ENCODE results near the gene RPAP2. TPM values are rescaled to one million over a fixed set of nuclear protein-coding genes. Genes with fewer than 3 reads are reported as not detected.
"Not testable (repeated sequence)": the region's sequence is repeated elsewhere in the genome, so short reads cannot be mapped to it uniquely, and the experiment has no call there.

RPAP2 gene
- 10 to 100 TPM; 33.4 to 39.0 TPM for total RNA-seq

DNA sequence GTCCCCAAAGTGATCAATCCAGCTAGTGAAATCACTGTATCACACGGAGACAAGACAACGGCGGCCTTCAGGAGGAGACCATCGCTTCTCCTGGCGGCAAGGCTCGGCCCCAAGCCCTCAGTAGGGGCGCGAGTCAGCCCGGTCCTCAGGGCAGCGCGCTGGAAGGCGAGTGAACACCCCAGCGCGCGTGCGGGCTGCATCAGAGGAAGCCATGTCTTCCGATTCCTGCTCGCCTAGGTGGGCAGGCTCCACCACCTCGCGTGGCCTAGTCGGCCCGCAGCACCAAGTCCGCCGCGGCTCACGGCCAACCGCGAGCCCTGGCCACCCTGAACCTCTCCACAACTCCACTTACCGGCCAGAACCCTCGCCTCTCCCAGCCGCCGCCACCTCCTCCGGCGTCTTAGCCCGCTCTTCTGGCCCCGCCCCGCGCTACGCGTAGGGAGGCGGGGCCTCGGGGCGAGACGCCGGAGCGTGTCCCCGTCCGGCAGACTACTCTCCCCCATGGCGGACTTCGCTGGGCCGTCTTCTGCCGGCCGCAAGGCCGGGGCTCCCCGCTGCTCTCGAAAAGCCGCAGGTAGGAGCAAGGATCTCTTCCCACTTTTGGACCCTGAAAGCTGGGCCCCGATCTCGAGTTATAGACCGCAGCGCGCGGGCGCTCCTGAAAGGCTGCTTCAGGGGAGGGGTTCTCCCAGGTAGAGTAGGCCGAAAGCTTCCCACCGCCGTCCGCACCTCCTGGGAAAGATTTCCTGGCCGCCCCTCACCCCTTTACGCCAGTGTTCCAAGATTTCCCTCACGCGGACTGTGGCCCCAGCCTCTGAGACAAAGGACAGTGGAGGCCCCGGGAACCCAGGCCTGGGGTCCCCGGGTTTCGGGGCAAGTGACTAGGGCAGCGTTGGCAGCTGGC, at the start of gene RPAP2, which contains the start of gene GLMN:
TSS of gene RPAP2 (plus strand) at position 487 of the 904 bp plus-strand sequence. CDS start at position 502, 15 bp downstream.
TSS of gene GLMN (minus strand) at position 415 of the 904 bp plus-strand sequence. CDS start 988 bp downstream, outside the sequence.
- intact Hi-C loops (cut with DNase I, micrococcal nuclease) = loop anchor here in 1 of 2 experiments (1.0 to 10.0 kb wide), 8 partner anchors 186 to 1277 kb away; partner anchors contain the start of genes BTBD8, CDC7, RPL5 and ZNF644
- peak within 1 kb of the TSS; percentile 84 for H3K4me3 Mint-ChIP-seq
- POLR2A ChIA-PET = interaction anchor here (0.6 to 0.9 kb wide), 4 partner anchors 22 to 186 kb away, joined by 3 to 5 read pairs (median 4); no protein-coding TSS in a partner anchor
- DNase-seq (peak; percentile 83), ATAC-seq (peak; percentile 98)
- CTCF ChIA-PET = interaction anchor here (0.9 to 4.6 kb wide), 7 partner anchors 10 to 301 kb away, joined by 3 to 27 read pairs (median 4); partner anchors contain the start of gene GFI1
- H3K27ac Mint-ChIP-seq = peak within 1 kb of the TSS; percentile 94
- peaks cover 31% of the 10 kb centered on the region for H3K4me1 Mint-ChIP-seq
- peaks cover 33% of the 10 kb centered on the region for H3K36me3 Mint-ChIP-seq (ENCODE audit: low read depth)
- H3K9me3 Mint-ChIP-seq (ENCODE audit: low read depth) = no peaks in the 10 kb centered on the region
- no peaks in the 10 kb centered on the region for H3K27me3 Mint-ChIP-seq

DNA sequence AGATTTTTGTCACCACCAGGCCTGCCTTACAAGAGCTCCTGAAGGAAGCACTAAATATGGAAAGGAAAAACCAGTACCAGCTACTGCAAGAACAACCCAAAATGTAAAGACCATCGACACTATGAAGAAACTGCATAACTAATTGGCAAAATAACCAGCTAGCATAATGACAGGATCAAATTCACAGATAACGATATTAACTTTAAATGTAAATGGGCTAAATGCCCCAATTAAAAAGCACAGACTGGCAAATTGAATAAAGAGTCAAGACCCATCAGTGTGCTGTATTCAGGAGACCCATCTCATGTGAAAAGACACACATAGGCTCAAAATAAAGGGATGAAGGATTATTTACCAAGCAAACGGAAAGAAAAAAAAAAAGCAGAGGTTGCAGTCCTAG, 44.1 kb upstream of the RPAP2 start:
- not testable (repeated sequence) for H3K4me1 Mint-ChIP-seq, ATAC-seq, H3K27ac Mint-ChIP-seq, H3K4me3 Mint-ChIP-seq, H3K27me3 Mint-ChIP-seq, DNase-seq
- intact Hi-C loops (cut with DNase I, micrococcal nuclease) = loop anchor here in 1 of 2 experiments (5.0 kb wide), 1 partner anchor 38 kb away; no protein-coding TSS in a partner anchor
- Mint-ChIP-seq H3K36me3 (ENCODE audit: low read depth) (peaks cover 74% of the 10 kb centered on the region), H3K9me3 (ENCODE audit: low read depth) (peaks cover 10% of the 10 kb centered on the region)
- ChIA-PET CTCF (interaction anchor here (0.6 kb wide), 1 partner anchor 354 kb away, joined by 4 read pairs; no protein-coding TSS in a partner anchor), POLR2A (interaction anchor here (0.6 kb wide), 2 partner anchors 174 to 232 kb away, joined by 3 to 11 read pairs; partner anchors contain the start of gene BTBD8)

GRCh38 chr1:92259350-92259749, 39.5 kb upstream of the RPAP2 start:
- intact Hi-C loops (cut with DNase I, micrococcal nuclease) = no loop called here
- ChIA-PET POLR2A (no interaction called here), CTCF (no interaction called here)
- H3K4me3 Mint-ChIP-seq = no peak overlapping the region
- no peaks in the 10 kb centered on the region for H3K27me3 Mint-ChIP-seq
- peaks cover 3% of the 10 kb centered on the region for H3K4me1 Mint-ChIP-seq
- H3K27ac Mint-ChIP-seq = no peak overlapping the region
- H3K9me3 Mint-ChIP-seq (ENCODE audit: low read depth) = peaks cover 10% of the 10 kb centered on the region
- DNase-seq (no peak), ATAC-seq (no peak)
- H3K36me3 Mint-ChIP-seq (ENCODE audit: low read depth) = peaks cover 86% of the 10 kb centered on the region

DNA sequence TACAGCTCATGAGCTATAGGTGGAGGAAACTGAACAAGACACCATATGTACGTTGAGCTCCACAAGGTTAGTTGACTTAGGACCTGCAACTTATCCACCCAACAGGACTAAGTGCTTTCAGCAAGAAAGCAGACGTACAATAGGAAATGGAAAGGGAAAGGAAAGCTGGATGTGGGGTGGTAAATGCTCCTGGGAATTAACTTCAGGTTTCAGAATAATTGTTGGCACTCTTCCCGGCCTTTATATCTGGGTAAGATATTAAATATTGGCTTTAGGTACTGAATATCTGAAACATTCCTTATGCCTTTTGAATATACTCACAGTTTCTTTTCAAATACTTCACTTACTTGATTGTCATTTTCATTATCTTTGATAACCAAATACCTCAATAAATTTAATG, 36.3 kb upstream of the RPAP2 start:
- CTCF ChIA-PET = no interaction called here
- no peaks in the 10 kb centered on the region for H3K27me3 Mint-ChIP-seq
- no peak for ATAC-seq
- H3K36me3 Mint-ChIP-seq (ENCODE audit: low read depth) = peaks cover 61% of the 10 kb centered on the region
- POLR2A ChIA-PET = interaction anchor here (0.7 kb wide), 1 partner anchor 16 kb away, joined by 3 read pairs; no protein-coding TSS in a partner anchor
- H3K27ac Mint-ChIP-seq = no peak overlapping the region
- intact Hi-C loops (cut with DNase I, micrococcal nuclease) = no loop called here
- H3K4me1 Mint-ChIP-seq = peaks cover 3% of the 10 kb centered on the region
- H3K4me3 Mint-ChIP-seq = no peak overlapping the region
- no peak for DNase-seq
- no peaks in the 10 kb centered on the region for H3K9me3 Mint-ChIP-seq (ENCODE audit: low read depth)

DNA sequence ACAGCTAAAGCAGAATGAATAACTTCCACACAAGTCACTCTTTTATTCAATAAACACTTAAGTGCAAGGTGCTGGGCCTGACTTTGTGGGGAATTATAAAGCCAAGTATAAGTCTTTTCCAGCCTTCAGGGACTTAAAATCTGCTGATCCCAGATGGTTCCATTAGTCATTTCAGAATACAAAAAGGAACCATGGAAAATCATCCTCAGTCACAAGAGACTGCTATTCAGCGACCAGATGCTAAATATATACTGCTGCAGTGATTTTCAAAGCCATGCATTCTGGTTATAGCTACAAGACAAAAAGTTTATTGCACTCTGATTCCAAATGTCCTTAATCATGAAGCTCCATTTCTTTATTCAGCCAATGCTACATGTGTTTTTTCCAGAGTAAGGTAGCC, 25.8 kb upstream of the RPAP2 start:
- CTCF ChIA-PET = interaction anchor here (0.6 to 1.0 kb wide), 2 partner anchors 46 to 353 kb away, joined by 3 read pairs; no protein-coding TSS in a partner anchor
- Mint-ChIP-seq H3K27me3 (no peaks in the 10 kb centered on the region), H3K4me3 (no peak overlapping the region), H3K36me3 (ENCODE audit: low read depth) (peaks cover 48% of the 10 kb centered on the region), H3K9me3 (ENCODE audit: low read depth) (no peaks in the 10 kb centered on the region), H3K27ac (no peak overlapping the region), H3K4me1 (peaks cover 2% of the 10 kb centered on the region)
- ATAC-seq (no peak), DNase-seq (no peak)
- POLR2A ChIA-PET = interaction anchor here (0.6 kb wide), 1 partner anchor 206 kb away, joined by 3 read pairs; no protein-coding TSS in a partner anchor
- intact Hi-C loops (cut with DNase I, micrococcal nuclease) = no loop called here

- DNase-seq (no peak), ATAC-seq (no peak)
- Mint-ChIP-seq H3K4me1 (peaks cover 2% of the 10 kb centered on the region), H3K9me3 (ENCODE audit: low read depth) (no peaks in the 10 kb centered on the region), H3K27ac (no peak overlapping the region), H3K27me3 (no peaks in the 10 kb centered on the region), H3K4me3 (no peak overlapping the region), H3K36me3 (ENCODE audit: low read depth) (peaks cover 53% of the 10 kb centered on the region)
- intact Hi-C loops (cut with DNase I, micrococcal nuclease) = no loop called here
- ChIA-PET CTCF (no interaction called here), POLR2A (no interaction called here)
Observed at GRCh38 chr1:92274939-92275338, 23.9 kb upstream of the RPAP2 start.

GRCh38 chr1:92276082-92276481, 22.8 kb upstream of the RPAP2 start:
- POLR2A ChIA-PET = interaction anchor here (0.6 kb wide), 1 partner anchor 700 kb away, joined by 3 read pairs; no protein-coding TSS in a partner anchor
- CTCF ChIA-PET = interaction anchor here (1.1 kb wide), 1 partner anchor 9 kb away, joined by 3 read pairs; no protein-coding TSS in a partner anchor
- ATAC-seq = no peak
- Mint-ChIP-seq H3K27me3 (no peaks in the 10 kb centered on the region), H3K4me1 (peaks cover 2% of the 10 kb centered on the region), H3K4me3 (no peak overlapping the region), H3K36me3 (ENCODE audit: low read depth) (peaks cover 60% of the 10 kb centered on the region), H3K9me3 (ENCODE audit: low read depth) (no peaks in the 10 kb centered on the region), H3K27ac (no peak overlapping the region)
- intact Hi-C loops (cut with DNase I, micrococcal nuclease) = no loop called here
- DNase-seq = no peak

DNA sequence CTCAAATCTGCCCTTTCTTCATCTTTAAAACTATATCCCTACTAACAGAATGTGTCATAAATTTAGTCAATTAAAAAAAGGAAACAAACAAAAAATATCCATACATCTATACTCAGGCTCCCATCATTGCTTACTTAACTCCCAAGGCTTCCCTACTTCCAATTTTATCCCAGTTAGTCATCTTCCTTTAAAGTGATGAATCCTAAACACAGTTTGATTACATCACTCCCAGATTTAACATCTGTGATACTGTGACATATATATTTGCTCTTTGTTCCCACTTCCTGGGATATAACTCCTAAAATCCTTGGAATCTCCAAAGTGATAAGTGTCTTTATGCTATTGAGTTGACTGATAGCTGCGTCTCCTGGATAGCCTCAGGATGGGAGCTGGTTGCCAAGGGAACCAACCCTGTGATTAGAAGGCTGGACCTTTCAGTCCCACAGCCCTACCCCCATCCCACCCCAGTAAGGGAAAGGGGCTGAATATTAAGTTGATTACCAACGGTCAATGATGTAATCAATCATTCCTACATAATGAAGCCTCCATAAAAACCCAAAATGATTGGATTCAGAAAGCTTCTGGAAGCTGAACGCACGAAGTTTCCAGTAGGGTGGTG, 21.6 kb upstream of the RPAP2 start:
- Mint-ChIP-seq H3K9me3 (ENCODE audit: low read depth) (no peaks in the 10 kb centered on the region), H3K4me3 (no peak overlapping the region), H3K4me1 (peaks cover 5% of the 10 kb centered on the region), H3K27ac (no peak overlapping the region), H3K36me3 (ENCODE audit: low read depth) (peaks cover 62% of the 10 kb centered on the region), H3K27me3 (no peaks in the 10 kb centered on the region)
- intact Hi-C loops (cut with DNase I, micrococcal nuclease) = no loop called here
- DNase-seq = no peak
- ATAC-seq = no peak
- ChIA-PET CTCF (no interaction called here), POLR2A (interaction anchor here (0.6 kb wide), 1 partner anchor 388 kb away, joined by 3 read pairs; no protein-coding TSS in a partner anchor)

DNA sequence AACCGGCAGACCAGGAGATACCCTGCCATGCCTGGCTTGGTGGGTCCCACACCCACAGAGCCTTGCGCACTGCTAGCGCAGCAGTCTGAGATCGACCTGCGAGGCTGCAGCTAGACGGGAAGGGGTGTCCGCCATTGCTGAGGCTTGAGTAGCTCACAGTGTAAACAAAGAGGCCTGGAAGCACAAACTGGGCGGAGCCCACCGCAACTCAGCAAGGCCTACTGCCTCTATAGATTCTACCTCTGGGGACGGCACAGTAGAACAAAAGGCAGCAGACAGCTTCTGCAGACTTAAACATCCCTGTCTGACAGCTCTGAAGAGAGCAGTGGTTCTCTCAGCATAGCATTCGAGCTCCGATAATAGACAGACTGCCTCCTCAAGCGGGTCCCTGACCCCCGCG, 19.1 kb upstream of the RPAP2 start:
- intact Hi-C loops (cut with DNase I, micrococcal nuclease); POLR2A ChIA-PET; H3K27me3 Mint-ChIP-seq; DNase-seq; H3K9me3 Mint-ChIP-seq (ENCODE audit: low read depth); H3K4me3 Mint-ChIP-seq; ATAC-seq; H3K27ac Mint-ChIP-seq: not testable (repeated sequence)
- peaks cover 68% of the 10 kb centered on the region for H3K36me3 Mint-ChIP-seq (ENCODE audit: low read depth)
- CTCF ChIA-PET = interaction anchor here (0.6 kb wide), 2 partner anchors 12 to 35 kb away, joined by 3 read pairs; no protein-coding TSS in a partner anchor
- H3K4me1 Mint-ChIP-seq = peaks cover 10% of the 10 kb centered on the region

DNA sequence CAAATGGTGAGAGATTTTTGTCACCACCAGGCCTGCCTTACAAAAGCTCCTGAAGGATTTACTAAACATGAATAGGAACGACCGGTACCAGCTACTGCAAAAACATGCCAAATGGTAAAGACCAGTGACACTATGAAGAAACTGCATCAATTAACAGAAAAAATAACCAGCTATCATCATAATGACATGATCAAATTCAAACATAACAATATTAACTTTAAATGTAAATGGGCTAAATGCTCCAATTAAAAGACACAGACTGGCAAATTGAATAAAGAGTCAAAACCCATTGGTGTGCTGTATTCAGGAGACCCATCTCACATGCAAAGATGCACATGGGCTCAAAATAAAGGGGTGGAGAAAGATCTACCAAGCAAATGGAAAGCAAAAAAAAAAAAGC, 17.4 kb upstream of the RPAP2 start:
- H3K27ac Mint-ChIP-seq; H3K27me3 Mint-ChIP-seq; intact Hi-C loops (cut with DNase I, micrococcal nuclease); H3K4me1 Mint-ChIP-seq; DNase-seq; H3K9me3 Mint-ChIP-seq (ENCODE audit: low read depth); H3K4me3 Mint-ChIP-seq; POLR2A ChIA-PET; ATAC-seq: not testable (repeated sequence)
- peaks cover 74% of the 10 kb centered on the region for H3K36me3 Mint-ChIP-seq (ENCODE audit: low read depth)
- CTCF ChIA-PET = interaction anchor here (0.7 to 1.1 kb wide), 2 partner anchors 9 to 179 kb away, joined by 3 read pairs; no protein-coding TSS in a partner anchor

Data from activated CD4-positive, alpha-beta T cell treated with anti-CD3 and anti-CD28 coated beads for 36 hours (primary cell).